C1 segment of cervical spinal cord (tissue), 14 donors: ENCODE results near the gene APH1B.

Experiments used
- DNase-seq, 14 donors: peaks; one replicate each; lab custom pipeline; 2025; lab: John Stamatoyannopoulos, UW

APH1B gene

DNA sequence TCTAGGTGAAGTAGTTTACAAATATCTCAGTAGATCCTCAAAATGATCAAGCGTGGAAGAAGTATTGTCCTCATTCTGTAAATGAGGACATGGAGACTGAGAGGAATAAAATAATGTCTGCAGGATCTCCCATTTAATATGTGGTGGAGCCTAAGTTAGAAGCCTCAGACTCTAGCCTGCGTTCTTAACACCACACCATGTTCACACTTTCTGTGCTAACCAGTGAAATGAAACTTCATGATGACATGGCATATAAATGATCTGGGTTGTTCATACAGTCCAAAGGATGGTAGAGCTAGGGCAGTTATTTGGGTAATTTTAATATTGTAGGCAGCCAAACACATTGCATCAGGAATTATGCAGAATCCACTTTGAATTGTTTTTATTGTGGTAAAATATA is 25.1 kb upstream of the APH1B start:
- no peak for DNase-seq

DNA sequence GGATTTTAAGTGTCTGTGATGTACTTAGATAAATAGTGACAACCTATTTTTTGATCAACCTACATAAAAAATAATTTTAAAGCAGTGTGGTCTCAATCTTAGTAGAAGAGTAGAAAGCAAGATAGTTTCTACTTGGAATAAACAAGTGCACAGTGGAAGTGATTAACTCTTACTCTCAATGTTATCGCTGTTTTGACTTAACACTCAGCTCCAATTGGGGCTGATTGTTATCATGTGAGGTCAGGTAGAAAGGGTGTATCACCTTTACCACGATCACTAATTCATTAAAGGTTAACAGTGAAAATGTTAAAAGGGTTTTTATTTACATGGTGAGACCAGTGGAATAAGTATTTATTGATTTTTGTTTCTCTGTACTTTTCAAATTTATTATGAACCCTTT is 22.4 kb upstream of the APH1B start:
- DNase-seq, result no peak

DNA sequence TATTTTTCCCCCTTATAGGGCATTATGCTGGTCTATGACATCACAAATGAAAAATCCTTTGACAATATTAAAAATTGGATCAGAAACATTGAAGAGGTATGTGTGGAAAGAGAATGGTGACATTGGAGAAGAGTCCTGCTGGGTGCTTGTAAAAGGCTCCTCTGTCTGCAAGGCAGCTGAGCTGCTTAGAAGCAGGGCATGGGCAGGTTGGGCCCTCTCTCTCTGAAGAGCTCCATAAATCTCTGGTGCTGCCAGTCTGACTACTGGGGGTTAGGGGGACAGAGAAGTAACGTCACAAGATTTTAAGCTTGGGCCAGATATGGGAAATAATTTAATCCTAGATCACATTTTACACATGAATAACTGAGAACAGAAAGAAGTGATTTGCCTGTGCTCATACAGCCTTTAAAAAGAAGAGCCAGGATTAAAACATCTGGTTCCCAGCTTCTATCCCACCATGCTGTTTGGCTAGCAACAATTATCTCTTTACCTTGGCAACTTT is 21.9 kb upstream of the APH1B start:
- DNase-seq, result no peak

DNA sequence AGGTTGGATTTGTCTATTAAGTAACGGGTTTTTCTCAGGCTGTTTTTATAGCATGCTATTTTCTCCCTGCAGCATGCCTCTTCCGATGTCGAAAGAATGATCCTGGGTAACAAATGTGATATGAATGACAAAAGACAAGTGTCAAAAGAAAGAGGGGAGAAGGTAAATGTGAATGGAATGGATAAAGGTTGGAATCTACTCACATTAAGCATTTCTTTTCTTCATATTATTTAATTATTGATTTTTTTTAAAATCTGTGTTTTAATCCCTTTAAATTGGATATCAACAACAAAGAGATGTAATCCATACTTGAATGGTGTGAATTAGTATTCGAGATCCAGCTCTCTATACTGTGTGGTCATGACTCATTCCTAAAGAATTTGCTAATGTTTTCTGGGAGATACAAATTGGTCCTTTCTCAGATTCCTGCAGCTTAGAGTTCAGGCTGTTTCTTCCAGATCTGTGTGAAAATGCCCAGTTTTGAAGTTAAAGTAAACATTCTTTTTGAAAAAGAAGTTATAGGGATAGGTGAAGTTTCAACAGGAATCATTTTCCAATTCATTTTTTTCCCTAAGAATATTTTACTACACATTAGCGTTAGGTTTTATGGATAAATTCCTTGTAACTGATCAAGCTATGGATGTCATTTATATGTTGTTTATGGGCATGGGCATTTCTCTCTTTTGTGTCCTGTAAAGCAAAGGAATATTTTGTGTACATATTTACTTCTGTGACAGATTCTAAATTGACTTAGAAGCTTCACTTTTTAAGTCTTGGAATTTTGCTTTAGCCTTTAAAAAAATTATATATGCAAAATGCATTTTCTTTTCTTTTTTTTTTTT is 20.8 kb upstream of the APH1B start:
- no peak for DNase-seq

DNA sequence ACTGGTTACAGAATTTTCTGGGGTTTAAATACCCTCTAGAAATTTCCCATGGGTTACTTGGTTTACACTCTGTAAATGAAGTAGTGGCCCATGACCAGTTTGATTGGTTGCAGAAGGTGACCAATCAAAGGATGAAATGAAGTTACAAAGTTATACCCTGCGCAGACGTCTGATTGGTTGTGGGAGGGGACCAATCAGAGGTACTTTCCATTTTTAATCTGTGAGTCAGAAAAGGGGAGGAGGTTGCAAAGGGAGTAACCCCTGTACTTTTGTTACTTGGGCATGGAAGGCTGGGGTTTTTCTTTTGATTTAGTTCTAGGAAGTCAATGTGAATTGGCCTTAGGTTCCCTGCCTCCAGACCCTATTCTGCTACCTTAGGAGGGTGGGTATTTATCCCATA is 18.7 kb upstream of the APH1B start:
- no peak for DNase-seq

DNA sequence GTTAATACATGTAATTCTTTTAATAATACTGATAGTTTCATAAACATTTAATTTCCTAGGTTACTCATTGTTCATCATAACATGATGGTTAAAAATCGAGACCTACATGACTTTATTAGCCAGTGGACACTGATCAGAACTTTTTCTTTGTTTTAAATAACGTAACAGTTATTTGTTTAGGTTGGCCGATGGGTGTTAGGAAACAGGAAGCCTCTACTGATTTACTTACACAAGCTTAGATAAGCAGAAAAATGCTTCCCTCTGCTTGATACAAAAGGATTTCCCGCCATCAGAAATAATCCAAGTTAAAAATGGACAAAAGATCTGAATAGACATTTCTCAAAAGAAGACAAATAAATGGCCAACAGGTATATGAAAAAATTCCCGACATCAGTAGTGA is 16.6 kb upstream of the APH1B start:
- DNase-seq, result no peak

DNA sequence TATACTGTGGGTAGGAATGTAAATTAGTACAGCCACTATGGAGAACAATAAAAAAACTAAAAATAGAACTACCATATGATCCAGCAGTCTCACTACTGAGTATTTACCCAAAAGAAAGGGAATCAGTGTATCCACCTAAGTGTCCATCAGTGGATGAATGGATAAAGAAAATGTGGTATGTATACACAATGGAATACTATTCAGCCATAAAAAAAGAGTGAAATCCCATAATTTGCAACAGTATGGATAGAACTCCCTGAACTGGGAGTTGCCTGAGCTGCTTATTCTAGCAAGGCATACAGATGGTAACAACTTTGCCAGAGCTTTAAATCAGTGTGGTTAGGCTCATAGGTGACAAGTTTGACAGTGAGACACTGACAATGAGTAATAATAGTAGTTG is 16.1 kb upstream of the APH1B start:
- no peak for DNase-seq

DNA sequence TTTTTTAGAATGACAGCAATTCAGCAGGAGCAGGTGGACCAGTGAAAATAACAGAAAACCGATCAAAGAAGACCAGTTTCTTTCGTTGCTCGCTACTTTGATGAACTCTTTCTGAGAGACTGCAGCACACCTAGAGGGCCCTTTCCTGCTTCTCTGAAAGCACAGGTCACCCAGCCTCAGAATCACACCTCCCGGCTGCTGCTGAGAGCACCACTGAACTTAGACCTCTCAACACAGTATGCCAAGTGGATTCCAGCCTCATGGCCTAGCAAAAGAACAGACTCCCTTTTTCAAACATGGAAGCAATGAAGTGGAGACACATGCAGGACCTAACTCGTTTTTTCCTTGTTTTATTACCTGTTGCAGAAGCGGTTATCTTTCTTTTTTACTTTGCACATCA is 13.9 kb upstream of the APH1B start:
- DNase-seq, result no peak

DNA sequence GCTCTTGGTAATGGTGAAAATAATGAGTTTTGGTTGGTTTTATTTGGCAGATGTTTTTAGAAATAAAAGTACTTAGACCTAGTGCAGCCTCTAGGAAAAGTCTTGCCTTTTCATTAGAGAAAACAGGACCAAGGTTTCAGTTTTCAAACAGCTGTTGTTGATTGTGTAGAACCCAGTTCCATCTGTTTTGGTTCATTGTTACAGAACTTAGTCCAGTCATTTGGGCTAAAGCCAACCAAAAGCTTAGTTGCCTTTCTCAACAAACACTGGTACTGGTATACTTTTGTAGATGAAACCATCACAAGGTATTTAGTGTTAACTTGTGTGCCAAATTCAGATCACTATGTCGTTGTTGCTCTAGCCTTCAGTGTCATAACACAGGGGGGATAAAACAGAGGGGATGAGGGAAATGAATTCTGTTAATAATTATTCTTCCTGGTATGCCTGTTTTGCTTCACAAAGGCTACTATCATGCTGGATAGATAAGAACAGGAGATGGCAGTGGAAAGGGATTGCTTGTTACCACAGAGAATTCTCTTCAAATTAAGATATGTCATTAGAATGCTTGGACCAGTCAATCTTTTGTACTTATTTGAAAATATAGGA is 12.6 kb upstream of the APH1B start:
- no peak for DNase-seq

DNA sequence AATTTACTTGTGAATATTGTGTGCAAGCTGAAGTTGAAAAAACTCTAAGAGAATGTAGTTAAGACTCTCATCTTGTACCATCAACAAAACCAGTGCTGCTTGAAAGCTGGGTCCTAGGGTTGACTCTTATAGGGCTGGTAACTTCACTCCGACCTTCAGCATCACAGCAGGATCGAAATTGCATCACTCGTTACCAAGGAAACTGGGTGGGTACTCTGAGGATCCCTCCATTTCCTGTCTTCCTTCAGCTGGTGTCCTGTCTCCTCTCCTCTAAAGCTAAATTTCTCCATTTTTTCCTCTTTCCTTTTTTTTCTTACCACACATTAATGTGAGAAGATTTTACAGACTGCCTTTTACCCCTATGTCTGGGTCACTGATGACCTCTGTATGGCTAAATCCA is 3.0 kb upstream of the APH1B start:
- DNase-seq, result no peak

DNA sequence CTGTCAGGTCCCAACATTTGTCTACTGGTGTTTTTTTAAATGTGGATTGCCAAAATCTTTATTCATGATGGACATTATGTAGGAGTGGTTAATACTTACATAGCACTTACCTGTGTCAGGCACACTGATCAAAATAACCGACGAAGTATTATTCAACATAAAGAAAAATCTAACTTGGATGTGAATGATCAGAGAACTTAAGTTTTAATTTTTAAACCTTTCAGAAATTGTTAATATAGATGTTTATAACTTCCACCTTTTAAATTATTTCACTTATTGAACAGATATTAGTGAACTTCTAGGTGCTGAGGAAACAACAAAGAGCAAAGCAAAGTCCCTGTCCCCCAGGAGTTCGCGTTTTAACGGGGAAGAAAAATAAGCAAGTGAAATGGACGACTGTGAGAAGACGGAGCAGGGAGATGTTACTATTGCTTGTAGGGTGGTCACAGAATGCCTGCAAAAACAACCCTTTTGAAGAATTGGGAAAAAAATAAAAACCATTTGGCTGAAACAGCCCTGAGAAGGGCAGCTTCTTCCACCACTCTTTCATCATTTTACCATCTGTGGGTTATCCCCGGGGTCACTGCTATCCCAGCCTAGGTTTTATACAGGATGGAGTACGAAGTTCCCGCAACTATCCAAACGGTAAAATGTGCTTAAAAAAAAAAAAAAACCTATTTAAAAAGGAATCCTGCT is 915 bp upstream of the APH1B start:
- no peak for DNase-seq

DNA sequence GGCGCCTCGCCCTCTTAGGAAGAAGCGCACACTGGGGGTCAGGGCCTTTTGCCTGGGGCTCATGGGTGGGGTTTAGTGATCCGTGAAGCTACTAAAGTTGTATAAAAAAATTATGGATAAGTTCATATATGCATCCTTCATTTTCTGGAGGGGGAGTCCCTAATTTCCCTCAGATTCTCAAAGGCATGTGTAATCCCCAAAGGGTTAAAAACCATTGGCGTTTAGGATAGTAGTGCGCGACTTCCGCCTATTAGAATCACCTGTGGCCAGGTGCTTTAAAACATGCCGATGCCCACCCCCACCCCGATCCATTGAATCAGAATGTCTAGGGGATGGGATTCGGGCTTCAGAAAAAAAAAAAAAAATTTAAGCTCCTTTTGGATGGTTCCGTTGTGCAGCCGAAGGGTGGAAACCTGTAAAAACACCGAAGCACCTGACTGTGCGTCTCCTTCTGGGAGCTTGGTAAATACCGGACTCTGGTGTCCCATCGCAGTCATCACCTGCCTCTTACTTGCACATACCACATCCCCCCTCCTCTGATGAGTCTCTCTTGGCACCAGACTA is 570 bp downstream of the APH1B start:
- peak in 2 of 14 donors; percentile 9 to 50 for DNase-seq

DNA sequence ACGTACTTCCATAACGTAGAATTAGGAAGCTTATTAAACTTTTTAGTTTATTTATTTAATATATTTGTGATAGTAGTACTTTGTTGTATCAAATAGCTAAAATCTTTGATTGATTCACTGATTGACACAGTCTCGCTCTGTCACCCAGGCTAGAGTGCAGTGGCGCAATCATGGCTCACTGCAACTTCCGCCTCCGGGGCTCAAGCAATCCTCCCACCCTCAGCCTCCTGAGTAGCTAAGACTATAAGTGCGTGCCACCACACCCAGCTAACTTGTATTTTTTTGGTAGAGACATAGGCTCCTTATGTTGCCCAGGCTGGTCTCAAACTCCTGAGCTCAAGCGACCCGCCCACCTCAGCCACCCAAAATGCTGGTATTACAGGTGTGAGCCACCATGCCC is 5.7 kb downstream of the APH1B start:
- DNase-seq, result no peak

DNA sequence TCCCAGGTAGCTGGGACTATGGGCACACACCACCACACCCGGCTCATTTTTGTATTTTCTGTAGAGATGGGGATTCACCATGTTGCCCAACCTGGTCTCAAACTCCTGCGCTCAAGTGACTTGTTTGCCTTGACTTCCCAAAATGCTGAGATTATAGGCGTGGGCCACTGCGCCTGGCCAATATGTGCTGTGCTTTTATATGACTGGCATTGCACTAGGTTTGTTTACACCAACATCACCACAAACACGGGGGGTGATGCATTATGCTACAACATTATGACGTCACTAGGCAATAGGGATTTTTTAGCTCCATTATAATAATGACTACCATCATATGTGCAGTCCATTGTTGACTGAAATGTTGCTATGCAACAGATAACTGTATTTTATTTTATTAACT is 6.9 kb downstream of the APH1B start:
- DNase-seq, result no peak

DNA sequence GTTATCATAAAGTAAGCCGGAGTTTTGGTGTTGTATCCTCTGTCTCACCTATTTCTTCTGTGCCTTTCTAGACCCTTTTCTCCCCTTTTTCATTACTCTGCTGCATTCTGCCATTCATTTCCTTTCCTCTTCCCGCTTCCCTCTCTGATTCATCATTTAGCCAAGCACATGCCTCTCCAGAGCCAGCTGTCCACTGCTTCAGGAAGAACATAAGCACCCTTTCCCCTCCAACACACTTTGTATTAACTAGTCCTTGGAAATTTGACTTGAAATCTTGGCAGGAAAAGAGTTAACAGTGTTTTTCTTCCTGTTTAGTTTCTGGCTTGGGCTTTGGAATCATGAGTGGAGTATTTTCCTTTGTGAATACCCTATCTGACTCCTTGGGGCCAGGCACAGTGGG is 9.7 kb downstream of the APH1B start:
- DNase-seq, result no peak

DNA sequence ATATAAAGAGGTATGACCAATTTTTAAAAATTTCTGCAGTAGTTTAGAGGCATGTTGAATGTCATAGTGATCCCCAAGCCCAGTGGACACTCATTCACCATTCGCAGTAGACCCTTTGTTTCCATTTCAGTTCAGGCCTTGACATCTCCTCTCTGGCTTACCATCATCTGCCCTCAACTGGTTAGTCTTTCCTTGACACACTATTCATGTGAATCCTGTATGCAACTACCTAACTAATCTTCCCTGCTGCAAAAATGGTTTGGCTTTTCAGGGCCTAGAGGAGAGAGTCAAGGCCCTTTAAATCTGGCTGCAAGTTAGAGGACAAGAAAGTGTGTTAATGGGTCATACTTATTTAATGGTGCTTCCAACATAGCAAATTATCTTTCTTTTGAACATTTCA is 10.9 kb downstream of the APH1B start:
- no peak for DNase-seq

DNA sequence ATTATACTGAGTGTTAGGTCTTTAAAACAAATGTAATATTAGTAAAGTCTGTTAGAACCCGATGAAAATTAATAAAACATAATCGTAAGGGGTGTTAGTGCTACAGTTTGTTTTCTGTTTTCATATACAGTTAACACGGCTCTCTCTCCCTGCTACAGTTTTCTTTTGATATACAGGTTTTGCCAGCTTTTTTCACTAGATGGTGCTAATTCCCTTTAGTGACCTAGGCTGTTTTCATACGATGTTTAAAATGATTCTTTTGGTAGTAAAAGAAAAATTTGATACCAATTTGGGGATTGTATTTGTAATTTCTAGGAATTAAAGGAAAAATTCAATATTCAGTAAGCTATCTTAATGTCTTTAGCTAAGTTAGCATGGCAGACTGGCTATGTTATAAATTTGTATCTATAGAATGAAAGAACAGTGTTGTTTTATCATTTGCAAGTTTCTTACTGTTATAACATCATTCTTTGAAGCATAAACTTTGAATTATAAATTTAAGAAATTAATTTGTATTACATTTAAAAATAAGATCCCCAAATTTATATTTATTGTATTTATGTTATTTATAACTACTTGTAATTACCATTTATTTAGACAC is 11.5 kb downstream of the APH1B start:
- DNase-seq, result peak in 1 of 14 donors; percentile 26

DNA sequence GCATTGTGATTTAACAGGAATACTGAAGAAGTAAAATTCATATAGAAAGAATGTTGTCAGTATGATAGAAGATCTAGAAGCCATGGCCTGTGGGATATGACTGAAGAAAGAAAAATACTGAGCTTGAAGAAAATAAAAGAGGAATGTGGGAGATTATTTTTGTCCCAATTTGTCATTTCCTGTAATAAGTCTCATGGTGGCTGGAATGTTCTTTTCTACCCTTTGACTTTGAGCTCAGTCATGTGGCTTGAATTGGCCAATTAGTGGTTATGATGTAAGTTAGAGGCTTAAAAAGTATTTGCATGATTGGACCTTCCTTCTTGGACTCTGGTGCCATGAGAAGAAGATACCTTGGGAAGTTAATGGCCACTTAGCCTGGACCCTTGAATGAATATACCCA is 14.1 kb downstream of the APH1B start:
- no peak for DNase-seq

DNA sequence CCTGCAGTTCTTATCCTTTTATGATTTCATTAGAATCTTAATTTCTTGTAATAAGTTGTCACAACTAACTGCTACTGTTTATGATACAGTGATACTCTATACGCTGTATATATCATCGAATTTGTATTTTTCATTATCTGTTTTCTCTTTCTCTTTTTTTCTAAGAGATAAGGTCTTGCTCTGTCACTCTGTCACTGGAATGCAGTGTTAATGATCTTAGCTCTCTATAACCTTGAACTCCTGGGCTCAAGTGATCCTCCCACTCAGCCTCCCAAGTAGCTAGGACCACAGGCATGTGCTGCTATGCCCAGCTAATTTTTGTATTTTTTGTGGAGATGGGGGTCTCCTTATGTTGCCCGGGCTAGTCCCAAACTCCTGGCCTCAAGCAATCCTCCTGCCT is 14.8 kb downstream of the APH1B start:
- no peak for DNase-seq

DNA sequence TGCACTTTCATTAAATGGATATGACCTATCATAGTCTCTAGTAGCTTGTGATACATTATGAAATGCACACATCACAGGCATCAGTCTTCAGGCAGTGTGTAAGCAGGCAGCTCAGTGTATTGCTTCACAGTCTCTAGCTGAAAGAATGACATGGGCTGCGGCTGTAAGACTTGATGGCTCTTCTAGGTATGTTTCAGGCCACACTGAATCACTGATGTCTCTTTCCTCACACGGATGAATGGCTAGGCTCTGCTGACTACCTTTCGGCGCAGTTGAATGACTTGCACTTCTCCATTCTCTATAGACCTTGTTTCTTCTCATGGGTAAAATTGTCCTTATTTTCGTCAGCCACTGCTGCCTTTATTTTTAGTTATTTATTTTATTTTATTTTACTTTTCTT is 15.4 kb downstream of the APH1B start:
- DNase-seq, result no peak

DNA sequence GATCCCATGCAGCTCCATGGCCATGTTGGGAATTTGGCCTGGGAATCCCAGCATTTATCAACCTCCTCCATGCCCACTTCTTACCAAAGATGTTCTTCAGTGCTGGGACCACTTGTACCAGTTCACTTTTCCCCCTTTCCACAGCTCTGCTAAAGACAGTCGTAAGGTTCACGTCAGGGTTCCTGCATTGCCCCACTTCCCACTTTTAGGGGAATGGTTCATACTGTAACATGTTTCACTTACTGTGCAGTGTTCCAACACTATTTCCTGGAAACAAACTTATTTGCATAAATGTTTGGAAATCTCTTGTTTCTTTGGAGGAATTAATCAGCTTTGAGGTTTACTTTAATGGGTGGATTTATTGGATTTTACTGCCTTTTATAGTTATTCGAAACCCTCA is 17.0 kb downstream of the APH1B start:
- DNase-seq, result no peak

DNA sequence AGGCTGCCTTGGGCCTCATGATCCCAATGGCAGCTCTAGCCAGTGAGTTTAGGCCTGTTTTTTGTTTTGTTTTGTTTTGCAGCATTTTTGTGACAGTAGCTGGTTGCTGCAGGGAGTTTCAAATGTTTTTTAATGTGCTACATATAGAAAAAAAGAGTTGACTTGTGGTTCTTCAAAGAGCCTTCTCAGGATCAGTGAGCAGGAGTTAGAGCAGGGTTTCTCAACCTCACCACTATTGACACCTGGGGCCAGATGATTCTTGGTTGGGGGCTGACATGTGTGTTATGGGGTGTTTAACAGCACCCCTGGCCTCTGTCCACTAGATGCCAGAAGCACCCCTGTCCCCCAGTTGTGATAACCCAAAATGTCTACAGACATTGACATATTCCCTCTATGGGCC is 17.9 kb downstream of the APH1B start:
- DNase-seq, result no peak
